ENCODE data around the gene HMCN1.

The HMCN1 gene

DNA sequence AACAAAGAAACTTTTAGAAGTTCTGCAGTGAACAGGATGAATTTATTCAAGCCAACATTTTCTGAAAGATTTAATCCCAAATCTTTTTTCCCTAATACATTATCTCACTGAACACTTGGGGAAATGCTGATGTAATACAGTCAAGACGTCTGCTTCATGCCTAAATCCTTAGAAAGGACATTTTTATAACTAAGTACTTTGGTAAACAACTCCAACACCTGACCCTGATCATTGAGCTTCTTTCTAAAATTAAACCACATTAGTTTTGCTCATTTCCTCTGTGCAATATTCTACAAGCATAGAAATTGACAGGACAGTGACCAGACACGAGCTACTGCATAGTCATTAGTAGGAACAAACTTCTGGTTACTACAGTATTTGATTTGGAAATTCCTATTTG is 457.3 kb downstream of the HMCN1 start:
- Histone ChIP-seq H3K27me3 (ENCODE audit: control insufficient read depth, insufficient read depth, low read length) (no peaks in the 10 kb centered on the region), H3K27ac (ENCODE audit: low read depth, low read length) (no peak overlapping the region), H3K4me3 (ENCODE audit: low read depth, low read length) (no peak overlapping the region), H3K4me1 (ENCODE audit: control insufficient read depth, insufficient read depth, low read length) (no peaks in the 10 kb centered on the region), H3K9me3 (ENCODE audit: control insufficient read depth, insufficient read depth, low read length) (no peaks in the 10 kb centered on the region), H3K36me3 (ENCODE audit: control insufficient read depth, insufficient read depth, low read length) (no peaks in the 10 kb centered on the region), H3K9ac (ENCODE audit: low read depth, low read length) (no peak overlapping the region)

GRCh38 chr1:186193224-186193623 is 459.0 kb downstream of the HMCN1 start:
- Histone ChIP-seq H3K9ac (ENCODE audit: low read depth, low read length) (no peak overlapping the region), H3K4me3 (ENCODE audit: low read depth, low read length) (no peak overlapping the region), H3K27ac (ENCODE audit: low read depth, low read length) (no peak overlapping the region), H3K4me1 (ENCODE audit: control insufficient read depth, insufficient read depth, low read length) (no peaks in the 10 kb centered on the region), H3K9me3 (ENCODE audit: control insufficient read depth, insufficient read depth, low read length) (no peaks in the 10 kb centered on the region), H3K27me3 (ENCODE audit: control insufficient read depth, insufficient read depth, low read length) (no peaks in the 10 kb centered on the region), H3K36me3 (ENCODE audit: control insufficient read depth, insufficient read depth, low read length) (no peaks in the 10 kb centered on the region)

GRCh38 chr1:186194107-186194756 is 460.0 kb downstream of the HMCN1 start:
- Histone ChIP-seq H3K9ac (ENCODE audit: low read depth, low read length) (no peak overlapping the region), H3K4me3 (ENCODE audit: low read depth, low read length) (no peak overlapping the region), H3K9me3 (ENCODE audit: control insufficient read depth, insufficient read depth, low read length) (no peaks in the 10 kb centered on the region), H3K4me1 (ENCODE audit: control insufficient read depth, insufficient read depth, low read length) (no peaks in the 10 kb centered on the region), H3K27ac (ENCODE audit: low read depth, low read length) (no peak overlapping the region), H3K36me3 (ENCODE audit: control insufficient read depth, insufficient read depth, low read length) (no peaks in the 10 kb centered on the region), H3K27me3 (ENCODE audit: control insufficient read depth, insufficient read depth, low read length) (no peaks in the 10 kb centered on the region)

DNA sequence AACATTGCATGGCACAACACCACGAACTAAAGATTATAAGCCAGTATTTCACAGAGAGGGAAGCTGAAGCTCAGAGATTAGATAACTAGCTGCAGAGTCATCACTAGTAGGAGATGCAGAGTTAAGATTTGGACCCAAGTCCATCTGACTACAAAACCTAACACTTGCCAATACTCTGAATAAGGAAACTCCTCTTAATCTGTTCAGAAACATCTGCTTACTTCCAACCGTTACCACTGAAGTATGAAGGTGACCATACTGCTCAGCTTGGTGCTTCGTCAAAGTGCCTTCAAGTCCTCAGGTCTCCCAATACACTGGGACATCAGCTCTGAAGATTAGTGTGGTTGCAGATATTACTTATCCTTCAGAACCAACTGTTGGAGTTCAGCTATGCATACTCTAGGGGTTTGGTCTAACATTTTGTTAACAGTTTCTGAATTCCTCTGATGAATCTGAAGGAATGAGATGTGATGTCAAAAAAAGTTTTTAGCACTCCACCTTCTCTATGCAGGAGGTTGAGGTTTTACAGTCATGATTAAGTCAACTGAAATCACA is 461.3 kb downstream of the HMCN1 start:
- no peaks in the 10 kb centered on the region for H3K36me3 ChIP-seq (ENCODE audit: control insufficient read depth, insufficient read depth, low read length)
- no peaks in the 10 kb centered on the region for H3K9me3 ChIP-seq (ENCODE audit: control insufficient read depth, insufficient read depth, low read length)
- no peak overlapping the region for H3K4me3 ChIP-seq (ENCODE audit: low read depth, low read length)
- H3K27ac ChIP-seq (ENCODE audit: low read depth, low read length): no peak overlapping the region
- no peaks in the 10 kb centered on the region for H3K27me3 ChIP-seq (ENCODE audit: control insufficient read depth, insufficient read depth, low read length)
- no peaks in the 10 kb centered on the region for H3K4me1 ChIP-seq (ENCODE audit: control insufficient read depth, insufficient read depth, low read length)
- no peak overlapping the region for H3K9ac ChIP-seq (ENCODE audit: low read depth, low read length)

DNA sequence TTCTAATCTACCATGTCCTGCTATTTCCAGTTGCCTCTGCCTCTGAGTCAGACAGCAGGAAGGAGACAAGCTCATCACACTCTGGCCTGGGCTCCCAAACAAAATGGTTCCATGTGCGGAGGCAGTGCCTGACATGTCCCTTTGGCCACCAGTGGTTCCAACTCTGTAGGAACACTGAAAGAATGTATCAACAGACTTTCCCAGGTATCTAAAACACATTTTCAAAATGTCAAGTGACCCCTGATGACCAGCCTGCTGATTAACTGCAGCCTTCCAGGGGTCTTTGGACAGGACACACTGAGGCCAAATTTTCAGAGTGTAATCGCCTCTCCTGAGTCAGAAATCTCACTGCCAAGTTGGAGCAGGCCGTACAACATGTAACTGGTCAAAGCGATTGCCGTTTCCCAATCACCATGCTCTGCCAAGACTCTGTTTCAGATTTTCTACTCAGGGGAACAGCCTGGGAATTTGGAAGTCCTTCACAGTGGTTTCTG is 468.1 kb downstream of the HMCN1 start:
- peaks cover 8% of the 10 kb centered on the region; the same call in 1 of the 2 replicates for H3K4me1 ChIP-seq (ENCODE audit: control insufficient read depth, insufficient read depth, low read length)
- no peak overlapping the region for H3K9ac ChIP-seq (ENCODE audit: low read depth, low read length)
- H3K27me3 ChIP-seq (ENCODE audit: control insufficient read depth, insufficient read depth, low read length): no peaks in the 10 kb centered on the region
- H3K9me3 ChIP-seq (ENCODE audit: control insufficient read depth, insufficient read depth, low read length): no peaks in the 10 kb centered on the region
- H3K27ac ChIP-seq (ENCODE audit: low read depth, low read length): no peak overlapping the region
- H3K4me3 ChIP-seq (ENCODE audit: low read depth, low read length): no peak overlapping the region
- H3K36me3 ChIP-seq (ENCODE audit: control insufficient read depth, insufficient read depth, low read length): no peaks in the 10 kb centered on the region

DNA sequence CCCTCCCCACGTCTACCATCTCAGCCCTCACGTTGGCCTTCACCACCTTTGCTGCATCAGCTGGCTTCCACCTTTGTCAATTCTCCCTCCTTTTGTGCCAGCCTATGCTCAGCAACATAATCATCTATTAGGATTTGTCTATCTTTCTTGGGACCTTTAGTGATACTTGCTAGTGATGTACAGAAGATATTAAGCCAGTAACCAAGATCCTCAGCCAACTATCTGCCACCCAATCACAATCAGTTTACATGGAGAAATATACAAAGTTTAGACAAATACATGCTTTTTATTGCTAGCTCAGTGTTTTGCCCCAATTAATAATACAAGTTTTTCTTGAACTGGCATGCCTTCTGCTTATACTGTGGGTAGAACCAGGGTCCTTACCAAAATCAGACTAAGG is 468.6 kb downstream of the HMCN1 start:
- H3K27ac ChIP-seq (ENCODE audit: low read depth, low read length): no peak overlapping the region

GRCh38 chr1:186206048-186206570 is 471.9 kb downstream of the HMCN1 start:
- peaks cover 8% of the 10 kb centered on the region; the same call in 1 of the 2 replicates for H3K4me1 ChIP-seq (ENCODE audit: control insufficient read depth, insufficient read depth, low read length)
- no peaks in the 10 kb centered on the region for H3K36me3 ChIP-seq (ENCODE audit: control insufficient read depth, insufficient read depth, low read length)
- no peak overlapping the region for H3K27ac ChIP-seq (ENCODE audit: low read depth, low read length)
- H3K9ac ChIP-seq (ENCODE audit: low read depth, low read length): no peak overlapping the region
- H3K9me3 ChIP-seq (ENCODE audit: control insufficient read depth, insufficient read depth, low read length): no peaks in the 10 kb centered on the region
- H3K4me3 ChIP-seq (ENCODE audit: low read depth, low read length): no peak overlapping the region
- H3K27me3 ChIP-seq (ENCODE audit: control insufficient read depth, insufficient read depth, low read length): no peaks in the 10 kb centered on the region

More for the DNA sequence above, 468.6 kb downstream of the HMCN1 start:
- Histone ChIP-seq H3K9ac (ENCODE audit: low read depth, low read length) (no peak overlapping the region), H3K4me1 (ENCODE audit: control insufficient read depth, insufficient read depth, low read length) (peaks cover 8% of the 10 kb centered on the region; the same call in 1 of the 2 replicates), H3K36me3 (ENCODE audit: control insufficient read depth, insufficient read depth, low read length) (no peaks in the 10 kb centered on the region), H3K4me3 (ENCODE audit: low read depth, low read length) (no peak overlapping the region), H3K9me3 (ENCODE audit: control insufficient read depth, insufficient read depth, low read length) (no peaks in the 10 kb centered on the region), H3K27me3 (ENCODE audit: control insufficient read depth, insufficient read depth, low read length) (no peaks in the 10 kb centered on the region)

- no peaks in the 10 kb centered on the region for H3K36me3 ChIP-seq (ENCODE audit: control insufficient read depth, insufficient read depth, low read length)
- H3K4me3 ChIP-seq (ENCODE audit: low read depth, low read length): no peak overlapping the region
- H3K27ac ChIP-seq (ENCODE audit: low read depth, low read length): no peak overlapping the region
- no peak overlapping the region for H3K9ac ChIP-seq (ENCODE audit: low read depth, low read length)
- H3K9me3 ChIP-seq (ENCODE audit: control insufficient read depth, insufficient read depth, low read length): no peaks in the 10 kb centered on the region
- H3K4me1 ChIP-seq (ENCODE audit: control insufficient read depth, insufficient read depth, low read length): peaks cover 8% of the 10 kb centered on the region; the same call in 1 of the 2 replicates
- no peaks in the 10 kb centered on the region for H3K27me3 ChIP-seq (ENCODE audit: control insufficient read depth, insufficient read depth, low read length)
Measured at GRCh38 chr1:186207391-186208085, 473.3 kb downstream of the HMCN1 start.

DNA sequence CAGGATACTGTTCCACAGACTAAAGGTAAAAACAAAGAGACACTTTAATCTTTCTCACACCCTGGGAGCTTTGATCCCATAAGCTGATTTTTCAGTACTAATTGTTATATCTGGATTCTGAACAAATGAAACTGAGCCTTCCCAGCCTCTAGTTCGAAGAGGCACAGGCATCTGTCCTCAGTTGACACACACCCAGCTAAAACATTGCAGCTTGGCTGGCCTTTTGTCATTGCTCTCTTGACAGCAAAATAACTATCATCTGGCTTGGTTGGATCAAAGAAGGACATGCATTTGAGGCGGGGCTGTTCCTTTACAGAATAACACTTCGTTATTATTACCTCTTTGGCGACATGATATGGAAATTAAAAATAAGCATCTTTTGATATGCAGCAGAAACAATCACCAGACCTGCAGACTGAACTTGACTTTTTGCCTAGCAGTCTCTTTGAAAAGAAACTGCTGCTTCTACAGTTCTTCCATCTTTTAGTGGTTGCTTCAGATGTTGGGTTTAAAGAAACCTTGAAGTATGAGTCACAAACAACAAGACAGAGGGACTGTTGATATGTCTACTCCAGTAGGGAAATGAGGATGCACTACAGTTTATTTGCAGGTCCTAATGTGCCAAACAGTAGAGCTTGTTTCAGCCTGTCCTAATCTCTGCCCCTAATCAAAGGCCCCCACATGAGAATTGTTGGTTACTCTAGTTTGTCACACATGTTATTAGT is 474.4 kb downstream of the HMCN1 start:
- no peaks in the 10 kb centered on the region for H3K36me3 ChIP-seq (ENCODE audit: control insufficient read depth, insufficient read depth, low read length)
- H3K9me3 ChIP-seq (ENCODE audit: control insufficient read depth, insufficient read depth, low read length): no peaks in the 10 kb centered on the region
- H3K27ac ChIP-seq (ENCODE audit: low read depth, low read length): no peak overlapping the region
- H3K4me1 ChIP-seq (ENCODE audit: control insufficient read depth, insufficient read depth, low read length): peaks cover 8% of the 10 kb centered on the region; the same call in 1 of the 2 replicates
- H3K9ac ChIP-seq (ENCODE audit: low read depth, low read length): no peak overlapping the region
- H3K4me3 ChIP-seq (ENCODE audit: low read depth, low read length): no peak overlapping the region
- H3K27me3 ChIP-seq (ENCODE audit: control insufficient read depth, insufficient read depth, low read length): no peaks in the 10 kb centered on the region

GRCh38 chr1:186210258-186210657 is 476.1 kb downstream of the HMCN1 start:
- Histone ChIP-seq H3K9ac (ENCODE audit: low read depth, low read length) (no peak overlapping the region), H3K36me3 (ENCODE audit: control insufficient read depth, insufficient read depth, low read length) (no peaks in the 10 kb centered on the region), H3K27ac (ENCODE audit: low read depth, low read length) (no peak overlapping the region), H3K9me3 (ENCODE audit: control insufficient read depth, insufficient read depth, low read length) (no peaks in the 10 kb centered on the region), H3K4me3 (ENCODE audit: low read depth, low read length) (no peak overlapping the region), H3K4me1 (ENCODE audit: control insufficient read depth, insufficient read depth, low read length) (peaks cover 8% of the 10 kb centered on the region; the same call in 1 of the 2 replicates), H3K27me3 (ENCODE audit: control insufficient read depth, insufficient read depth, low read length) (no peaks in the 10 kb centered on the region)

All from HUES48 (cell line).